RWPE2 (cell line): ENCODE measurements around the gene FRY.

Source experiments
- ATAC-seq: fragments of 200-7000 bp; cut with Tn5 transposase; 3 replicates; pipeline ENCODE4 v1.9.1; 2021; ENCODE audit warnings: low read depth
- DNase-seq: peaks from one replicate; pipeline ENCODE4 v3.0.0-alpha.2; 2020; ENCODE audit warnings: low spot score
- H3K27ac ChIP-seq: fragments of 450-650 bp; 2 replicates; pipeline ENCODE4 v1.5.1; 2017; ENCODE audit warnings: mild to moderate bottlenecking; ENCODE audit not compliant: poor library complexity, severe bottlenecking
- H3K27me3 ChIP-seq: fragments of 250-450 bp; sonication (Bioruptor Pico); 2 replicates; pipeline ENCODE4 v1.5.1; 2021; ENCODE audit warnings: mild to moderate bottlenecking, moderate library complexity; ENCODE audit not compliant: insufficient read depth, poor library complexity, severe bottlenecking
- H3K36me3 ChIP-seq: fragments of 250-450 bp; sonication (Bioruptor Pico); 2 replicates; pipeline ENCODE4 v1.5.1; 2020; ENCODE audit warnings: low read depth, mild to moderate bottlenecking, moderate library complexity
- H3K4me1 ChIP-seq: fragments of 250-450 bp; sonication (Bioruptor Pico); 2 replicates; pipeline ENCODE4 v1.5.1; 2021; ENCODE audit warnings: mild to moderate bottlenecking, moderate library complexity; ENCODE audit not compliant: insufficient read depth, poor library complexity, severe bottlenecking
- H3K4me3 ChIP-seq: fragments of 250-450 bp; sonication (Bioruptor Pico); 2 replicates; pipeline ENCODE4 v1.5.1; 2021; ENCODE audit warnings: mild to moderate bottlenecking, moderate library complexity; ENCODE audit not compliant: severe bottlenecking
- H3K9me3 ChIP-seq: fragments of 250-450 bp; sonication (Bioruptor Pico); 2 replicates; pipeline ENCODE4 v1.5.1; 2021; ENCODE audit warnings: mild to moderate bottlenecking, moderate library complexity; ENCODE audit not compliant: severe bottlenecking
- CTCF ChIP-seq: fragments of 450-650 bp; IDR thresholded peaks from one replicate; pipeline ENCODE4 v1.5.1; 2017; ENCODE audit warnings: mild to moderate bottlenecking, moderate library complexity; ENCODE audit not compliant: poor library complexity, severe bottlenecking

The FRY gene

GRCh38 chr13:32212421-32212820 is 180.8 kb downstream of the FRY start:
- Histone ChIP-seq H3K27me3 (no peaks in the 10 kb centered on the region), H3K4me3 (no peak overlapping the region), H3K9me3 (no peaks in the 10 kb centered on the region), H3K36me3 (no peaks in the 10 kb centered on the region), H3K4me1 (no peaks in the 10 kb centered on the region), H3K27ac (no peak overlapping the region)
- no peak for TF ChIP-seq CTCF
- DNase-seq (no peak), ATAC-seq (no peak)

- DNase-seq (no peak), ATAC-seq (no peak)
- no peaks in the 10 kb centered on the region for H3K36me3 ChIP-seq
- no peak overlapping the region for H3K4me3 ChIP-seq
- no peak for TF ChIP-seq CTCF
- H3K4me1 ChIP-seq: no peaks in the 10 kb centered on the region
- no peak overlapping the region for H3K27ac ChIP-seq
- no peaks in the 10 kb centered on the region for H3K27me3 ChIP-seq
- H3K9me3 ChIP-seq: no peaks in the 10 kb centered on the region
These were observed 182.1 kb downstream of the FRY start for GRCh38 chr13:32213626-32214025.

GRCh38 chr13:32214071-32214470 is 182.5 kb downstream of the FRY start:
- Histone ChIP-seq H3K27me3 (no peaks in the 10 kb centered on the region), H3K4me3 (no peak overlapping the region), H3K4me1 (no peaks in the 10 kb centered on the region), H3K36me3 (no peaks in the 10 kb centered on the region), H3K9me3 (no peaks in the 10 kb centered on the region), H3K27ac (no peak overlapping the region)
- no peak for ATAC-seq
- no peak for TF ChIP-seq CTCF
- no peak for DNase-seq

GRCh38 chr13:32216281-32216680 is 184.7 kb downstream of the FRY start:
- H3K27me3 ChIP-seq: no peaks in the 10 kb centered on the region
- H3K27ac ChIP-seq: no peak overlapping the region
- no peaks in the 10 kb centered on the region for H3K9me3 ChIP-seq
- H3K4me1 ChIP-seq: no peaks in the 10 kb centered on the region
- ATAC-seq (no peak), DNase-seq (no peak)
- TF ChIP-seq CTCF: no peak
- no peaks in the 10 kb centered on the region for H3K36me3 ChIP-seq
- no peak overlapping the region for H3K4me3 ChIP-seq

- ATAC-seq: no peak
- no peaks in the 10 kb centered on the region for H3K36me3 ChIP-seq
- no peak overlapping the region for H3K27ac ChIP-seq
These were observed 190.6 kb downstream of the FRY start for GRCh38 chr13:32222046-32222676.

More at GRCh38 chr13:32222046-32222676, 190.6 kb downstream of the FRY start:
- Histone ChIP-seq H3K9me3 (no peaks in the 10 kb centered on the region), H3K4me1 (no peaks in the 10 kb centered on the region), H3K4me3 (no peak overlapping the region), H3K27me3 (no peaks in the 10 kb centered on the region)
- TF ChIP-seq CTCF: no peak
- DNase-seq: no peak
